Osteoblast (primary cell): Measurements from ENCODE around the gene AMHR2. TPM values are rescaled to one million over a fixed set of nuclear protein-coding genes. Genes with fewer than 3 reads are reported as not detected.

Source experiments
- DNase-seq: peaks from one replicate; pipeline ENCODE4 v3.0.0; 2011; ENCODE audit warnings: low spot score, mixed read lengths; ENCODE audit not compliant: insufficient read length; ENCODE audit errors: missing footprints
- H2AFZ ChIP-seq: 2 replicates; pipeline ENCODE4 v1.6.0; 2011; ENCODE audit warnings: mild to moderate bottlenecking, low read length
- H3K27ac ChIP-seq: 2 replicates; pipeline ENCODE4 v1.5.1; 2011; ENCODE audit warnings: mild to moderate bottlenecking, low read depth, low read length, moderate library complexity
- H3K27me3 ChIP-seq: 2 replicates; pipeline ENCODE4 v1.6.0; 2012; ENCODE audit warnings: mild to moderate bottlenecking, control low read depth, inconsistent platforms, low read length, moderate library complexity; ENCODE audit not compliant: insufficient read depth
- H3K36me3 ChIP-seq: 2 replicates; pipeline ENCODE4 v1.5.1; 2011; ENCODE audit warnings: mild to moderate bottlenecking, low read length, control low read depth, moderate library complexity; ENCODE audit not compliant: insufficient read depth
- H3K4me1 ChIP-seq: 2 replicates; pipeline ENCODE4 v1.5.1; 2011; ENCODE audit warnings: mild to moderate bottlenecking, low read length, control low read depth, moderate library complexity; ENCODE audit not compliant: insufficient read depth
- H3K4me2 ChIP-seq: 2 replicates; pipeline ENCODE4 v1.6.0; 2011; ENCODE audit warnings: mild to moderate bottlenecking, low read length; ENCODE audit not compliant: insufficient read depth
- H3K4me3 ChIP-seq: fragments of 200-600 bp; sonication (generic); 3 replicates; pipeline ENCODE4 v1.5.1; 2012; ENCODE audit warnings: mild to moderate bottlenecking, low read length, inconsistent platforms; ENCODE audit not compliant: insufficient read depth
- H3K79me2 ChIP-seq: 2 replicates; pipeline ENCODE4 v1.6.0; 2012; ENCODE audit warnings: mild to moderate bottlenecking, low read length, control low read depth, inconsistent platforms; ENCODE audit not compliant: insufficient read depth
- H3K9me3 ChIP-seq: 2 replicates; pipeline ENCODE4 v1.5.1; 2011; ENCODE audit warnings: low read depth, low read length, control low read depth
- H4K20me1 ChIP-seq: 2 replicates; pipeline ENCODE4 v1.6.0; 2012; ENCODE audit warnings: mild to moderate bottlenecking, low read length, control low read depth; ENCODE audit not compliant: insufficient read depth
- CTCF ChIP-seq: IDR thresholded peaks from 2 replicates; pipeline ENCODE4 v1.5.1; 2011; ENCODE audit warnings: mild to moderate bottlenecking, low read depth, low read length, moderate library complexity; ENCODE audit errors: extremely low read depth
- total RNA-seq: library from RNA; depleted of rRNA; stranded (reverse); fragments of >200 nt; gene quantifications from 2 replicates; pipeline ENCODE4 v1.2.3, GENCODE V29; 2012

The AMHR2 gene
- total RNA-seq, 1 donor = not detected

- H3K9me3 ChIP-seq = no peaks in the 10 kb centered on the region
- H3K79me2 ChIP-seq = peaks cover 89% of the 10 kb centered on the region
- H3K4me3 ChIP-seq = no peak overlapping the region
- no peak overlapping the region for H3K4me2 ChIP-seq
- no peak for DNase-seq
- no peaks in the 10 kb centered on the region for H3K27me3 ChIP-seq
- no peak for TF ChIP-seq CTCF
- no peak overlapping the region for H3K27ac ChIP-seq
- peaks cover 2% of the 10 kb centered on the region for H3K4me1 ChIP-seq
- H3K36me3 ChIP-seq = peaks cover 98% of the 10 kb centered on the region
- H2AFZ ChIP-seq = no peak overlapping the region
- H4K20me1 ChIP-seq = peaks cover 52% of the 10 kb centered on the region
These were observed 43.0 kb downstream of the AMHR2 start for GRCh38 chr12:53466640-53467039.

- Histone ChIP-seq H3K4me3 (no peak overlapping the region), H2AFZ (no peak overlapping the region), H3K4me1 (peaks cover 7% of the 10 kb centered on the region), H3K27ac (no peak overlapping the region), H3K27me3 (no peaks in the 10 kb centered on the region), H3K79me2 (peaks cover 89% of the 10 kb centered on the region), H3K36me3 (peaks cover 98% of the 10 kb centered on the region), H3K4me2 (no peak overlapping the region), H3K9me3 (no peaks in the 10 kb centered on the region), H4K20me1 (peaks cover 55% of the 10 kb centered on the region)
- TF ChIP-seq CTCF = no peak
- DNase-seq = no peak
These were observed 43.4 kb downstream of the AMHR2 start for GRCh38 chr12:53467082-53467481.

GRCh38 chr12:53467880-53468279, 44.2 kb downstream of the AMHR2 start:
- TF ChIP-seq CTCF = no peak
- H3K9me3 ChIP-seq = no peaks in the 10 kb centered on the region
- H3K4me1 ChIP-seq = peaks cover 14% of the 10 kb centered on the region
- no peaks in the 10 kb centered on the region for H3K27me3 ChIP-seq
- no peak overlapping the region for H3K4me3 ChIP-seq
- H3K4me2 ChIP-seq = no peak overlapping the region
- peaks cover 89% of the 10 kb centered on the region for H3K79me2 ChIP-seq
- peaks cover 96% of the 10 kb centered on the region for H3K36me3 ChIP-seq
- no peak overlapping the region for H3K27ac ChIP-seq
- no peak overlapping the region for H2AFZ ChIP-seq
- no peak for DNase-seq
- peaks cover 56% of the 10 kb centered on the region for H4K20me1 ChIP-seq

GRCh38 chr12:53468282-53468681, 44.6 kb downstream of the AMHR2 start:
- H3K27ac ChIP-seq = no peak overlapping the region
- no peak overlapping the region for H3K4me2 ChIP-seq
- no peak for DNase-seq
- H3K79me2 ChIP-seq = peaks cover 87% of the 10 kb centered on the region
- peaks cover 56% of the 10 kb centered on the region for H4K20me1 ChIP-seq
- no peak for TF ChIP-seq CTCF
- H3K27me3 ChIP-seq = no peaks in the 10 kb centered on the region
- H3K9me3 ChIP-seq = no peaks in the 10 kb centered on the region
- H2AFZ ChIP-seq = no peak overlapping the region
- no peak overlapping the region for H3K4me3 ChIP-seq
- peaks cover 94% of the 10 kb centered on the region for H3K36me3 ChIP-seq
- peaks cover 16% of the 10 kb centered on the region for H3K4me1 ChIP-seq
